HCT116 (cell line): ENCODE measurements around the gene BARD1. TPM values are rescaled to one million over a fixed set of nuclear protein-coding genes. Genes with fewer than 3 reads are reported as not detected.

Source experiments
- ATAC-seq: fragments of 200-7000 bp; cut with Tn5 transposase; 2 replicates; pipeline ENCODE4 v1.9.1; 2020; ENCODE audit warnings: mild to moderate bottlenecking, moderate library complexity
- BruUV-seq: library from RNA; stranded (reverse); fragments of 400-500 nt; replicated peaks from 2 replicates; lab custom pipeline; 2021; lab: Mats Ljungman, UMichigan
- CTCF ChIA-PET: fragments of 300-600 bp; sonication (Branson Sonifier 250); formaldehyde crosslinking; loops from one replicate; lab custom pipeline; 2021; ENCODE audit warnings: antibody characterized with exemption; lab: Charles Lee
- POLR2A ChIA-PET: fragments of 300-600, 350-600 bp; sonication (Branson Sonifier 250); formaldehyde crosslinking; loops from one replicate; lab custom pipeline; 2021; ENCODE audit warnings: antibody characterized with exemption; lab: Charles Lee
- RAD21 ChIA-PET, 2 experiments: fragments of 300-600 bp; sonication (Branson Sonifier 250); formaldehyde crosslinking; loops; one replicate each; lab custom pipeline; 2023; ENCODE audit warnings: low total read pairs in 2 of 2; ENCODE audit not compliant: uncharacterized antibody in 2 of 2, unreplicated experiment in 2 of 2, low non-redundant PET in 1 of 2; lab: Charles Lee
- DNase-seq: peaks from one replicate; pipeline ENCODE4 v3.0.0-alpha.2; 2010; ENCODE audit warnings: low read depth, low spot score
- H2AFZ ChIP-seq: fragments of 200-600 bp; shearing (Covaris generic), sonication (generic); 2 replicates; pipeline ENCODE4 v1.6.1; 2017; ENCODE audit warnings: low read depth, mixed run types, mixed read lengths, antibody characterized with exemption, low read length; ENCODE audit not compliant: poor library complexity, severe bottlenecking
- H3K27ac ChIP-seq: 2 replicates; pipeline ENCODE4 v1.5.1; 2012; ENCODE audit warnings: low read depth, low read length
- H3K27me3 ChIP-seq: fragments of 200-600 bp; sonication (generic); 2 replicates; pipeline ENCODE4 v1.6.1; 2016; ENCODE audit warnings: mixed run types, low read length, mixed read lengths; ENCODE audit not compliant: insufficient read depth
- H3K36me3 ChIP-seq, 2 experiments: fragments of 200-500 bp in 1 of 2; fragments of 200-600 bp in 1 of 2; sonication (Bioruptor generic) in 1 of 2; sonication (generic) in 1 of 2; 2 replicates each; pipeline versions ENCODE4 v1.5.1 to v1.6.1; 2014 to 2016; ENCODE audit warnings: low read length in 2 of 2, inconsistent platforms in 1 of 2, mixed read lengths in 1 of 2, mixed run types in 1 of 2; ENCODE audit not compliant: insufficient read depth in 2 of 2, control insufficient read depth in 1 of 2
- H3K4me1 ChIP-seq, 2 experiments: fragments of 200-600 bp in 1 of 2; sonication (generic) in 1 of 2; 2 replicates each; pipeline versions ENCODE4 v1.5.1 to v1.6.1; 2012 to 2017; ENCODE audit warnings: low read length in 2 of 2, inconsistent platforms in 1 of 2, mild to moderate bottlenecking in 1 of 2, mixed read lengths in 1 of 2, mixed run types in 1 of 2, moderate library complexity in 1 of 2; ENCODE audit not compliant: insufficient read depth in 2 of 2, control insufficient read depth in 1 of 2
- H3K4me2 ChIP-seq: fragments of 200-600 bp; sonication (generic); 2 replicates; pipeline ENCODE4 v1.6.1; 2017; ENCODE audit warnings: mixed run types, low read length, mixed read lengths
- H3K4me3 ChIP-seq, 2 experiments: fragments of 200-600 bp in 1 of 2; sonication (generic) in 1 of 2; replicated peaks in 1 of 2; 2 replicates each; pipeline ENCODE4 v1.5.1; 2011 to 2016; ENCODE audit warnings: low read length in 2 of 2, control low read depth in 1 of 2, low read depth in 1 of 2, mild to moderate bottlenecking in 1 of 2, mixed read lengths in 1 of 2, mixed run types in 1 of 2
- H3K79me2 ChIP-seq: fragments of 200-600 bp; sonication (generic); 2 replicates; pipeline ENCODE4 v1.6.1; 2017; ENCODE audit warnings: mild to moderate bottlenecking, mixed run types, low read length, moderate library complexity, mixed read lengths; ENCODE audit not compliant: insufficient read depth
- H3K9ac ChIP-seq: fragments of 200-600 bp; sonication (generic); 2 replicates; pipeline ENCODE4 v1.6.1; 2016; ENCODE audit warnings: low read length, mixed read lengths
- H3K9me2 ChIP-seq: fragments of 200-600 bp; sonication (generic), shearing (Covaris generic); 2 replicates; pipeline ENCODE4 v1.6.1; 2017; ENCODE audit warnings: mixed run types, mild to moderate bottlenecking, moderate library complexity; ENCODE audit not compliant: insufficient read depth
- H3K9me3 ChIP-seq, 2 experiments: fragments of 200-500 bp in 1 of 2; fragments of 200-600 bp in 1 of 2; sonication (Bioruptor generic) in 1 of 2; sonication (generic) in 1 of 2; 2 replicates each; pipeline ENCODE4 v1.6.1; 2014 to 2017; ENCODE audit warnings: low read length in 2 of 2, mixed read lengths in 2 of 2, inconsistent platforms in 1 of 2, low read depth in 1 of 2, mild to moderate bottlenecking in 1 of 2, mixed run types in 1 of 2, moderate library complexity in 1 of 2; ENCODE audit not compliant: control insufficient read depth in 1 of 2, insufficient read depth in 1 of 2
- H4K20me1 ChIP-seq: fragments of 200-600 bp; sonication (generic), shearing (Covaris generic); 2 replicates; pipeline ENCODE4 v1.6.1; 2017; ENCODE audit warnings: mixed run types, mild to moderate bottlenecking, moderate library complexity; ENCODE audit not compliant: insufficient read depth
- ATF3 ChIP-seq: IDR thresholded peaks from 2 replicates; pipeline ENCODE4 v1.6.1; 2012
- CEBPB ChIP-seq: IDR thresholded peaks from 2 replicates; pipeline ENCODE4 v1.6.1; 2012; ENCODE audit warnings: low read depth
- ELF1 ChIP-seq: IDR thresholded peaks from 2 replicates; pipeline ENCODE4 v1.6.1; 2012; ENCODE audit warnings: low read depth, borderline replicate concordance
- FOSL1 ChIP-seq: IDR thresholded peaks from 2 replicates; pipeline ENCODE4 v1.6.1; 2012; ENCODE audit warnings: low read depth
- JUND ChIP-seq: IDR thresholded peaks from 2 replicates; pipeline ENCODE4 v1.6.1; 2012
- MAX ChIP-seq: IDR thresholded peaks from 2 replicates; pipeline ENCODE4 v1.6.1; 2012
- RAD21 ChIP-seq: IDR thresholded peaks from 2 replicates; pipeline ENCODE4 v1.6.1; 2012; ENCODE audit warnings: low read depth, mild to moderate bottlenecking
- SIN3A ChIP-seq: IDR thresholded peaks from 2 replicates; pipeline ENCODE4 v1.6.1; 2012; ENCODE audit warnings: low read depth
- SRF ChIP-seq: IDR thresholded peaks from 2 replicates; pipeline ENCODE4 v1.6.1; 2012; ENCODE audit warnings: low read depth
- YY1 ChIP-seq: IDR thresholded peaks from 2 replicates; pipeline ENCODE4 v1.6.1; 2011; ENCODE audit warnings: low read length, low read depth, moderate library complexity, mild to moderate bottlenecking; ENCODE audit not compliant: insufficient replicate concordance; ENCODE audit errors: extremely low read depth
- intact Hi-C: fragments of 100-400 bp; cut with micrococcal nuclease; formaldehyde crosslinking; loops from 2 replicates; pipeline ENCODE4 v1.10.0; 2022
- total RNA-seq: library from RNA; stranded (reverse); gene quantifications from one replicate; pipeline ENCODE4 v1.2.1, GENCODE V29; 2021; ENCODE audit not compliant: unreplicated experiment

The BARD1 gene
- total RNA-seq, 1 experiment from 2014 or later, result 19.3 TPM

GRCh38 chr2:214706986-214707385 is 102.5 kb downstream of the BARD1 start (continued):
- TF ChIP-seq MAX (no peak), CEBPB (no peak), ATF3 (no peak), YY1 (no peak), FOSL1 (no peak)
- TF ChIP-seq, all 23 proteins: peak for 0

- Histone ChIP-seq H3K9me2 (no peaks in the 10 kb centered on the region; the same call in 1 of the 2 replicates), H3K9me3 (no peaks in the 10 kb centered on the region), H2AFZ (no peak overlapping the region), H3K27ac (no peak overlapping the region), H3K9ac (no peak overlapping the region), H3K4me2 (no peak overlapping the region), H4K20me1 (no peaks in the 10 kb centered on the region), H3K4me1 (no peaks in the 10 kb centered on the region), H3K27me3 (no peaks in the 10 kb centered on the region), H3K4me3 (no peak overlapping the region), H3K79me2 (no peaks in the 10 kb centered on the region), H3K36me3 (no peaks in the 10 kb centered on the region)
- DNase-seq (no peak), ATAC-seq (no peak)
- ChIA-PET RAD21 (no interaction called here), POLR2A (no interaction called here), CTCF (no interaction called here)
- TF ChIP-seq MAX (no peak), RAD21 (no peak), SRF (no peak), ELF1 (no peak), YY1 (no peak), SIN3A (no peak), JUND (no peak)
- no TSS peak for BruUV-seq
- intact Hi-C loops, result no loop called here
These were observed 110.2 kb downstream of the BARD1 start for GRCh38 chr2:214699236-214699635.
